Astrocyte (in vitro differentiated cells and primary cell): ENCODE results near the gene GNL3. TPM values are rescaled to one million over a fixed set of nuclear protein-coding genes. Genes with fewer than 3 reads are reported as not detected.

Experiments
- DNase-seq: peaks from one replicate; pipeline ENCODE4 v3.0.0-alpha.2; 2010; ENCODE audit warnings: low read depth
- FAIRE-seq: peaks from 2 replicates; lab custom pipeline; 2011; peaks lifted over from hg19 to GRCh38; lab: Jason Lieb, UNC
- H2AFZ ChIP-seq: 2 replicates; pipeline ENCODE4 v1.6.0; 2012; ENCODE audit warnings: low read depth, low read length, inconsistent platforms
- H3K27ac ChIP-seq: 2 replicates; pipeline ENCODE4 v1.5.1; 2011; ENCODE audit warnings: low read depth, low read length, inconsistent platforms
- H3K27me3 ChIP-seq: 2 replicates; pipeline ENCODE4 v1.6.0; 2011; ENCODE audit warnings: low read length, inconsistent platforms; ENCODE audit not compliant: insufficient read depth
- H3K36me3 ChIP-seq: 2 replicates; pipeline ENCODE4 v1.5.1; 2011; ENCODE audit warnings: low read length, inconsistent platforms; ENCODE audit not compliant: insufficient read depth
- H3K4me1 ChIP-seq: 2 replicates; pipeline ENCODE4 v1.5.1; 2011; ENCODE audit warnings: low read length, inconsistent platforms; ENCODE audit not compliant: insufficient read depth
- H3K4me2 ChIP-seq: 2 replicates; pipeline ENCODE4 v1.6.0; 2012; ENCODE audit warnings: low read length, inconsistent platforms
- H3K4me3 ChIP-seq: 2 replicates; pipeline ENCODE4 v1.5.1; 2011; ENCODE audit warnings: low read depth, mild to moderate bottlenecking, low read length, inconsistent platforms; ENCODE audit not compliant: insufficient read depth
- H3K79me2 ChIP-seq: 2 replicates; pipeline ENCODE4 v1.6.0; 2012; ENCODE audit warnings: mild to moderate bottlenecking, low read length, inconsistent platforms; ENCODE audit not compliant: insufficient read depth
- H3K9ac ChIP-seq: 2 replicates; pipeline ENCODE4 v1.6.0; 2012; ENCODE audit warnings: mild to moderate bottlenecking, low read length, inconsistent platforms
- H3K9me3 ChIP-seq: 2 replicates; pipeline ENCODE4 v1.5.1; 2012; ENCODE audit warnings: low read depth, mild to moderate bottlenecking, low read length, inconsistent platforms; ENCODE audit not compliant: insufficient read depth
- H4K20me1 ChIP-seq: 2 replicates; pipeline ENCODE4 v1.6.0; 2012; ENCODE audit warnings: low read length, inconsistent platforms; ENCODE audit not compliant: insufficient read depth
- H3K27ac Mint-ChIP-seq: one replicate; pipeline ENCODE4 v1.8.0; 2021; ENCODE audit warnings: mild to moderate bottlenecking, mixed read lengths; ENCODE audit not compliant: unreplicated experiment
- H3K27me3 Mint-ChIP-seq: one replicate; pipeline ENCODE4 v1.8.0; 2021; ENCODE audit warnings: low read depth, mixed read lengths; ENCODE audit not compliant: unreplicated experiment
- H3K36me3 Mint-ChIP-seq: one replicate; pipeline ENCODE4 v1.8.0; 2021; ENCODE audit warnings: low read depth, mixed read lengths; ENCODE audit not compliant: unreplicated experiment
- H3K4me1 Mint-ChIP-seq: one replicate; pipeline ENCODE4 v1.8.0; 2021; ENCODE audit warnings: low read depth, mixed read lengths; ENCODE audit not compliant: unreplicated experiment
- H3K4me3 Mint-ChIP-seq: one replicate; pipeline ENCODE4 v1.8.0; 2021; ENCODE audit warnings: mild to moderate bottlenecking, moderate library complexity, mixed read lengths; ENCODE audit not compliant: unreplicated experiment
- H3K9me3 Mint-ChIP-seq: one replicate; pipeline ENCODE4 v1.8.0; 2021; ENCODE audit warnings: mild to moderate bottlenecking, mixed read lengths; ENCODE audit not compliant: unreplicated experiment
- CTCF ChIP-seq: IDR thresholded peaks from 2 replicates; pipeline ENCODE4 v1.5.1; 2011; ENCODE audit warnings: low read depth, mild to moderate bottlenecking, inconsistent platforms, low read length, moderate library complexity; ENCODE audit not compliant: insufficient read depth
- EZH2 ChIP-seq: IDR thresholded peaks from 2 replicates; pipeline ENCODE4 v1.6.1; 2012; ENCODE audit warnings: mild to moderate bottlenecking, low read length, inconsistent platforms; ENCODE audit not compliant: insufficient read depth
- total RNA-seq: library from RNA; stranded (reverse); gene quantifications from 2 replicates; pipeline ENCODE4 v1.2.1, GENCODE V29; 2021

GNL3 gene
- total RNA-seq, 1 donor from 2014 or later: 93.7 TPM

- no peak overlapping the region for H3K27ac ChIP-seq
- peaks cover 9% of the 10 kb centered on the region for H3K4me1 Mint-ChIP-seq
- no peaks in the 10 kb centered on the region for H3K79me2 ChIP-seq
- no peaks in the 10 kb centered on the region for H3K9me3 Mint-ChIP-seq
- H4K20me1 ChIP-seq: no peaks in the 10 kb centered on the region
- no peak overlapping the region for H3K4me3 ChIP-seq
- H3K9me3 ChIP-seq: no peaks in the 10 kb centered on the region
- no peak overlapping the region for H3K9ac ChIP-seq
- H3K4me3 Mint-ChIP-seq: no peak overlapping the region
- TF ChIP-seq CTCF (no peak), EZH2 (no peak)
- FAIRE-seq: no peak
- no peak overlapping the region for H3K4me2 ChIP-seq
- peaks cover 7% of the 10 kb centered on the region for H3K4me1 ChIP-seq
- peaks cover 19% of the 10 kb centered on the region for H3K36me3 Mint-ChIP-seq
- no peaks in the 10 kb centered on the region for H3K27me3 ChIP-seq
- no peak overlapping the region for H2AFZ ChIP-seq
- no peak overlapping the region for H3K27ac Mint-ChIP-seq
- H3K27me3 Mint-ChIP-seq: no peaks in the 10 kb centered on the region
- H3K36me3 ChIP-seq: peaks cover 36% of the 10 kb centered on the region
- no peak for DNase-seq
These were observed 40.3 kb upstream of the GNL3 start for GRCh38 chr3:52645549-52645948.

- Histone ChIP-seq H2AFZ (no peak overlapping the region), H3K27ac (peak overlapping the region; percentile 64), H3K4me2 (peak overlapping the region; percentile 57), H4K20me1 (no peaks in the 10 kb centered on the region), H3K27me3 (no peaks in the 10 kb centered on the region), H3K9me3 (no peaks in the 10 kb centered on the region), H3K9ac (peak overlapping the region; percentile 30), H3K4me1 (peaks cover 7% of the 10 kb centered on the region), H3K79me2 (no peaks in the 10 kb centered on the region), H3K4me3 (no peak overlapping the region), H3K36me3 (peaks cover 41% of the 10 kb centered on the region)
- H3K36me3 Mint-ChIP-seq: peaks cover 20% of the 10 kb centered on the region
- no peak overlapping the region for H3K4me3 Mint-ChIP-seq
- peaks cover 10% of the 10 kb centered on the region for H3K4me1 Mint-ChIP-seq
- FAIRE-seq (no peak), DNase-seq (peak; percentile 61)
- no peaks in the 10 kb centered on the region for H3K27me3 Mint-ChIP-seq
- H3K27ac Mint-ChIP-seq: peak overlapping the region; percentile 78
- H3K9me3 Mint-ChIP-seq: no peaks in the 10 kb centered on the region
- TF ChIP-seq CTCF (no peak), EZH2 (no peak)
These were observed 36.2 kb upstream of the GNL3 start for GRCh38 chr3:52649461-52650210.

GRCh38 chr3:52650439-52650838, 35.4 kb upstream of the GNL3 start:
- Mint-ChIP-seq H3K27me3 (no peaks in the 10 kb centered on the region), H3K36me3 (peaks cover 17% of the 10 kb centered on the region), H3K9me3 (no peaks in the 10 kb centered on the region), H3K27ac (peak overlapping the region; percentile 6), H3K4me1 (peaks cover 10% of the 10 kb centered on the region), H3K4me3 (no peak overlapping the region)
- Histone ChIP-seq H3K27me3 (no peaks in the 10 kb centered on the region), H3K4me2 (no peak overlapping the region), H3K9me3 (no peaks in the 10 kb centered on the region), H2AFZ (no peak overlapping the region), H3K4me3 (no peak overlapping the region), H3K36me3 (peaks cover 41% of the 10 kb centered on the region), H3K79me2 (no peaks in the 10 kb centered on the region), H3K27ac (no peak overlapping the region), H3K9ac (no peak overlapping the region), H4K20me1 (no peaks in the 10 kb centered on the region), H3K4me1 (peaks cover 7% of the 10 kb centered on the region)
- DNase-seq (peak; percentile 8), FAIRE-seq (no peak)
- TF ChIP-seq CTCF (no peak), EZH2 (no peak)
